T-helper 2 cell treated with Interferon-gamma antibody and Interleukin-4, amounts not matched to agents 100 ng/mL and 5 ng/mL, for 36 hours (primary cell): ENCODE measurements around the gene MTHFD1L. TPM values are rescaled to one million over a fixed set of nuclear protein-coding genes. Genes with fewer than 3 reads are reported as not detected.
"Not testable (repeated sequence)": the region's sequence is repeated elsewhere in the genome, so short reads cannot be mapped to it uniquely, and the experiment has no call there.

Experiments
- intact Hi-C: fragments of 100-400 bp; cut with micrococcal nuclease; formaldehyde crosslinking; loops from one replicate; pipeline ENCODE4 v1.15.1; 2023
- total RNA-seq: library from RNA; stranded (reverse); gene quantifications from 2 replicates; pipeline ENCODE4 v1.2.3, GENCODE V29; 2022

MTHFD1L gene
- total RNA-seq, 1 donor from 2014 or later, result 41.5 TPM

- intact Hi-C loops, result no loop called here
These were observed 147.1 kb downstream of the MTHFD1L start for GRCh38 chr6:151012321-151013294.

GRCh38 chr6:151014404-151015100 is 149.1 kb downstream of the MTHFD1L start:
- intact Hi-C loops, result loop anchor here (1.0 to 2.0 kb wide), 2 partner anchors 122 to 310 kb away; no protein-coding TSS in a partner anchor

- intact Hi-C loops, result loop anchor here (2.0 kb wide), 1 partner anchor 122 kb away; no protein-coding TSS in a partner anchor
These were observed 149.7 kb downstream of the MTHFD1L start for GRCh38 chr6:151015101-151015700.

GRCh38 chr6:151016107-151016506 is 150.6 kb downstream of the MTHFD1L start:
- intact Hi-C loops, result no loop called here

- intact Hi-C loops, result no loop called here
These were observed 152.5 kb downstream of the MTHFD1L start for GRCh38 chr6:151018046-151018445.

- intact Hi-C loops, result no loop called here
These were observed 153.6 kb downstream of the MTHFD1L start for GRCh38 chr6:151018911-151019782.

GRCh38 chr6:151021896-151022295 is 156.4 kb downstream of the MTHFD1L start:
- intact Hi-C loops, result no loop called here

- intact Hi-C loops, result no loop called here
These were observed 157.0 kb downstream of the MTHFD1L start for GRCh38 chr6:151022492-151022891.

- intact Hi-C loops, result no loop called here
These were observed 157.8 kb downstream of the MTHFD1L start for GRCh38 chr6:151023342-151023741.

GRCh38 chr6:151024597-151024996 is 159.1 kb downstream of the MTHFD1L start:
- intact Hi-C loops, result no loop called here

GRCh38 chr6:151025076-151025475 is 159.6 kb downstream of the MTHFD1L start:
- intact Hi-C loops, result no loop called here

GRCh38 chr6:151026041-151026663 is 160.7 kb downstream of the MTHFD1L start:
- intact Hi-C loops, result no loop called here

- intact Hi-C loops, result no loop called here
These were observed 161.8 kb downstream of the MTHFD1L start for GRCh38 chr6:151027295-151027747.

GRCh38 chr6:151027936-151028838 is 162.7 kb downstream of the MTHFD1L start:
- intact Hi-C loops, result no loop called here

- intact Hi-C loops, result no loop called here
These were observed 164.5 kb downstream of the MTHFD1L start for GRCh38 chr6:151029970-151030369.

GRCh38 chr6:151032034-151032433 is 166.5 kb downstream of the MTHFD1L start:
- intact Hi-C loops, result no loop called here

- intact Hi-C loops, result no loop called here
These were observed 169.6 kb downstream of the MTHFD1L start for GRCh38 chr6:151034825-151035781.

GRCh38 chr6:151036211-151036721 is 170.8 kb downstream of the MTHFD1L start:
- intact Hi-C loops, result not testable (repeated sequence)
